Measurements from ENCODE around the gene EGR4. TPM values are rescaled to one million over a fixed set of nuclear protein-coding genes. Genes with fewer than 3 reads are reported as not detected.

The EGR4 gene
- total and polyA plus RNA-seq, 4 donors, result 0.02 TPM; not detected in 3

- TF ChIP-seq ZBTB33 (IDR thresholded peaks at IDR 0.05) (no peak), RAD21 (IDR thresholded peaks at IDR 0.05) (no peak), HNF4G (IDR thresholded peaks at IDR 0.05) (no peak), TAF1 (conservative IDR thresholded peaks at IDR 0.05) (no peak), SP1 (IDR thresholded peaks at IDR 0.05) (no peak), NR2F2 (IDR thresholded peaks at IDR 0.05) (no peak), JUND (IDR thresholded peaks at IDR 0.05) (no peak), CTCF (IDR thresholded peaks at IDR 0.05; ENCODE audit: low read depth, low read length, missing input control) (no peak), RXRA (IDR thresholded peaks at IDR 0.05) (no peak)
Observed at GRCh38 chr2:73255907-73256617, 37.3 kb downstream of the EGR4 start (continued).

GRCh38 chr2:73255007-73255644 is 38.2 kb downstream of the EGR4 start:
- WGBS, result 85% methylated on average over 4 of the region's 4 CpGs
- no peak overlapping the region for H3K27ac ChIP-seq (ENCODE audit: low read depth in 1 of 2, low read length in 2 of 2)
- no peaks in the 10 kb centered on the region for H3K9me3 ChIP-seq (ENCODE audit: control insufficient read depth in 4 of 4, low read length in 3 of 4)
- H3K9ac ChIP-seq (ENCODE audit: low read depth in 1 of 2, low read length in 2 of 2), result no peak overlapping the region
- no peaks in the 10 kb centered on the region for H3K4me1 ChIP-seq (ENCODE audit: control insufficient read depth in 4 of 4, insufficient read depth in 4 of 4, low read length in 3 of 4)
- no peak overlapping the region for H3K4me3 ChIP-seq (ENCODE audit: low read depth in 1 of 3, low read length in 3 of 3)
- H3K27me3 ChIP-seq (ENCODE audit: control insufficient read depth in 4 of 4, insufficient read depth in 4 of 4, low read length in 3 of 4), result no peaks in the 10 kb centered on the region
- TF ChIP-seq EGR1 (IDR thresholded peaks at IDR 0.05; ENCODE audit: low read depth in 2 of 2) (no peak), HNF4A (conservative IDR thresholded peaks at IDR 0.05) (no peak), JUND (IDR thresholded peaks at IDR 0.05) (no peak), TAF1 (conservative IDR thresholded peaks at IDR 0.05) (no peak), ATF3 (IDR thresholded peaks at IDR 0.05) (no peak), REST (IDR thresholded peaks at IDR 0.05) (no peak), CTCF (IDR thresholded peaks at IDR 0.05; ENCODE audit: low read depth, low read length, missing input control) (no peak), FOXA2 (IDR thresholded peaks at IDR 0.05) (no peak), GABPA (IDR thresholded peaks at IDR 0.05 in 1 of 2, conservative IDR thresholded peaks at IDR 0.05 in 1 of 2) (no peak)
- peaks cover 6 to 41% (median 24%) of the 10 kb centered on the region in 4 donors for H3K36me3 ChIP-seq (ENCODE audit: control insufficient read depth in 4 of 4, insufficient read depth in 3 of 4, low read depth in 1 of 4, low read length in 3 of 4)
- no peak for DNase-seq (ENCODE audit: low spot score)

Data from liver (tissue), 9 donors.